ENCODE data around the gene VDAC1.

VDAC1 gene

DNA sequence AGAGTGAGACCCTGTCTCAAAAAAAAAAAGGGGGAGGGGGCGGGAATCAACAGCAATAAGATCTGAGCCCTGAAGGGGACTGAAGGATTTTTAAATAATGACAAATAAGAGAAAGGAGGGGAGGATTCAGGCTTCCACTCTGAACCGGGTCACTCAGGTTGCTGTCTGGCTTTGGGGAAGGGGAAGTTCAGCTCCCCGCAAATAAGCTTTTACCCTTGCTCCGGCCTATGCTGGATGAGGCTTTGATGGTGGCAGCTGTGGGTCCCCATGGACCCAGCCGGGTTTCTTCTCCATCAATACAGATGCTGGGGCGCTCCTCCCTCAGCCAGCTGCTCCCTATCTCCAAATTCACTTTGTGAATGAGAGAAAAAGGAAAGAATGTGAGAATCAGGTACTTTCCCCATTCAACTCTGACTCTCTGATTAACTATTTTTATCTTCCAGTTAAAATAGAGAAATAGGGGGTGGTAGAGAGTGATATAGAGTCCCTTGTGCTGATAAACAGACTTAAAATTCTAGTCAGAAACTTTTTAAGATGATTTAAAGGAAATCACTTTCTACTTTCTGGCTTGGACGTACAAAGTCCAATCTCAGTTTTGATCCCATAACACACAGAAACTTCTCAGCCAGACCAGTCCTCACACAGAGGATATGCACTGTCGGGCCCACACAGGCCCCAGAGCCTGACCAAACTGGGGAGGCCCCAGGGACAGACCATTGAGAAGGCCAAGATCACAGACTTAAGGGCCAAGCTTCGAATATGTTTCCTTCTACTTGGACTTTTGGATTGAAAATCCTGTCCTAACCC lies 76.0 kb downstream of the VDAC1 start:
- TF ChIP-seq, protein P1, sequence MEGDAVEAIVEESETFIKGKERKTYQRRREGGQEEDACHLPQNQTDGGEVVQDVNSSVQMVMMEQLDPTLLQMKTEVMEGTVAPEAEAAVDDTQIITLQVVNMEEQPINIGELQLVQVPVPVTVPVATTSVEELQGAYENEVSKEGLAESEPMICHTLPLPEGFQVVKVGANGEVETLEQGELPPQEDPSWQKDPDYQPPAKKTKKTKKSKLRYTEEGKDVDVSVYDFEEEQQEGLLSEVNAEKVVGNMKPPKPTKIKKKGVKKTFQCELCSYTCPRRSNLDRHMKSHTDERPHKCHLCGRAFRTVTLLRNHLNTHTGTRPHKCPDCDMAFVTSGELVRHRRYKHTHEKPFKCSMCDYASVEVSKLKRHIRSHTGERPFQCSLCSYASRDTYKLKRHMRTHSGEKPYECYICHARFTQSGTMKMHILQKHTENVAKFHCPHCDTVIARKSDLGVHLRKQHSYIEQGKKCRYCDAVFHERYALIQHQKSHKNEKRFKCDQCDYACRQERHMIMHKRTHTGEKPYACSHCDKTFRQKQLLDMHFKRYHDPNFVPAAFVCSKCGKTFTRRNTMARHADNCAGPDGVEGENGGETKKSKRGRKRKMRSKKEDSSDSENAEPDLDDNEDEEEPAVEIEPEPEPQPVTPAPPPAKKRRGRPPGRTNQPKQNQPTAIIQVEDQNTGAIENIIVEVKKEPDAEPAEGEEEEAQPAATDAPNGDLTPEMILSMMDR (IDR thresholded peaks at IDR 0.05), result no peak
- no peak overlapping the region for H3K27ac Mint-ChIP-seq
- no peak for DNase-seq
- H3K4me1 Mint-ChIP-seq, result peaks cover 20% of the 10 kb centered on the region
- H3K4me3 Mint-ChIP-seq, result no peak overlapping the region
- no peaks in the 10 kb centered on the region for H3K36me3 Mint-ChIP-seq (ENCODE audit: low read depth)
- no peaks in the 10 kb centered on the region for H3K9me3 Mint-ChIP-seq
- peaks cover 58% of the 10 kb centered on the region for H3K27me3 Mint-ChIP-seq (ENCODE audit: low read depth, poor library complexity)

DNA sequence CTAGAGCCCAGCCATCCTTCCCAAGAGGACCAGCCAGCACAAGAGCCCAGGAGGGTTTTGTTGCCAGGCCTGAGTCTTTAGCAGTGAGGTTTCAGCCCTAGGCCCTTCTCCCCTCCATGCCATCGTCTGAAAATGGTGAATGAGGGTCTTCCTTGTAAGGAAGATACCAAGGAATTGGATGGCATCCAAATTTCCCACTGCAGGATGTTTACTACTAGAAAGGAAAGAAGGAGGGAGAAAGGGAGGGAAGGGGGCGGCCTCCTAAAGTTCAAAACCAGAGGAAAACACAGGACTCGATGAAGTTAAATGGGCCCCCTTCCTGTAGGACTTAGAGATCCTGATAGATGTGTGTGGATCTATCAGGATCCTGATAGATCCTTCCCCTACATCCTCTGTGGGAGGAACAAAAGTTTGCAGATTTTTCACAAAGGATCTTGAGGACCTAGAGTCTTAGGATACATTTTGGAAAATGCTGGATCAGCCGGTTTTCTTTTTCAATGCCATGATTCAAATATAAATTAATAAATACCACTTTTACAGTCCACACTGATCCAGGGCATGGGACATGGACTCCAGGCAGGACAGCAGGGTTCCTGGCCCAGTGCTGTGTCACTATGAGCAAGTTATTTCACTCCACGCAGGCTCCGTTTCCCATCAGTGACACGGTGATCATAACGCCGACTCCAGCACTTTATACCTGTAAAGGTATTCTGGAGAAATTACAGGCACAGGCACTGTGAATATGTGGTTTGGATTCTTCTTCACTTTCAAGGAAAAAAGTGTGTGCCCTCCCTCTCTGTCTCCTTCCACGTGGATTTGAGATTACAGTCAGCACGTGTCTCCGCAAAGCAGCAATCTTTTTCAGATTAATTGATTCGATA lies 77.2 kb downstream of the VDAC1 start:
- Mint-ChIP-seq H3K4me1 (peaks cover 20% of the 10 kb centered on the region), H3K4me3 (no peak overlapping the region), H3K9me3 (no peaks in the 10 kb centered on the region), H3K27me3 (ENCODE audit: low read depth, poor library complexity) (peaks cover 56% of the 10 kb centered on the region), H3K27ac (no peak overlapping the region), H3K36me3 (ENCODE audit: low read depth) (no peaks in the 10 kb centered on the region)
- DNase-seq, result no peak
- TF ChIP-seq, protein P1 (IDR thresholded peaks at IDR 0.05), result no peak

DNA sequence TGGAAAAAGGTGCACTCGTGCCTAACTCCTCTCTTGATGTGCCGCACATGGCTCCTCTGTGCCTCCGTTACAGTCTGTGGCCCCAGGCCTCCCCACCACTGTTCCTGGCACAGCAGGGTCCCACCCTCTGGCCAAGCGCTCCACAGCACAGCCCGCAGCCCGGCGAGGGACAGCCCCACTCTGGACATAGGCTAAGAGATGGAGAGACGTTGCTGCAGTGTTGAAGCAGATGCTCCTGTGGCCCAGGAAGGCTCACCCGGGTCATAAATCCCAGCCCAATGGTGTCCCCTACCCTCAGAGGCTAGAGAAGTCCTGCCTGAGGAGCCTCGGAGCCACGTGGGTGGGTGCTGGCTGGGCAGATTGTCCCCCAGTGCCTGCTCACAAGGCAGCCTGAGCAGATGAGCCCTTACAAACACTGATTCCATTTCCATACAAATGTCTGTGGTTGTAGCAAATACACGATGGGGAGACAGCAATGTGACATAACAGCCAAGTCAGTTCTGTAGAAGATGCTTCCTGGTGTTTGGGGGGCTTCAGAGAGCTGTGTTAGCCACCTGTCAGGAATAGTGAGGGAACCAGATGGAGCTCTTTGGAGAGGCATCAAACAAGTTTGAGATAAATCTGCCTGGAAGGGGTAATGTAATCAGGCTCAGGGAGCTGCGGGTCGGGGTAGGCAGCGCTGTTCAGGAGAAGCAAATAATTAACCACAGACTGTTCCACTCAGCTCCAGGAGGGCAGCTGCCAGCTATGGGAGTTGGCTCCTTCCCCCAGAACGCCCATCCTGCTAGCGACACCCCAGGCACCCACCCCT lies 78.1 kb downstream of the VDAC1 start:
- H3K9me3 Mint-ChIP-seq, result no peaks in the 10 kb centered on the region
- no peak overlapping the region for H3K27ac Mint-ChIP-seq

DNA sequence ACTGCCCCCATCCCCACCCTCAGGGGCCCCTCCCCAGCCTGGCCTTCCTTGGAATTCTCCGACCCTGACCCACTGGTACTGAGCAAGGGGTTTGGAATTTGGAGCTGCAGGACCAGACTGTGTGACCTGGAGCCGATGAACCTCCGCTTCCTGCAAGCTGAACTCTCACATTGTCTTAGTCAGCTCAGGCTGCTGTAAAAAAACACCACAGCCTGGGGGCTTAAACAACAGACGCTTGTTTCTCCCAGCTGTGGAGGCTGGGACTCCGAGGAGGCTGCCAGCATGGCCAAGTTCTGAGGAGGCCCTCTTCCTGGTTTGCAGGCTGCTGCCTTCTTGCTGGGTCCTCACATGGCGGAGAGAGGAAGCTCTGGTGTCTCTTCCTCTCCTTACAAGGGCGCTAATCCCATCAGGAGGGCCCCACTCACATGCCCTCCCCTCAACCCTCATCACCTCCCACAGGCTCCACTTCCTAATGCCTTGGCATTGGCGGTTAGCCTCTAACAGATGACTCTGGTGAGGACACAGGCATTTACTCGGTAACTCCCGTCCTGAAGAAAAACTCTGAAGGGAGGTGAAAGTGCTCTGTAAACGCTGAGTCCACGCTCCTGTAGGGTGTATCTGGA lies 78.8 kb downstream of the VDAC1 start:
- no peak overlapping the region for H3K27ac Mint-ChIP-seq
- H3K4me3 Mint-ChIP-seq, result no peak overlapping the region
- peaks cover 20% of the 10 kb centered on the region for H3K4me1 Mint-ChIP-seq
- H3K27me3 Mint-ChIP-seq (ENCODE audit: low read depth, poor library complexity), result peaks cover 57% of the 10 kb centered on the region
- no peaks in the 10 kb centered on the region for H3K36me3 Mint-ChIP-seq (ENCODE audit: low read depth)
- H3K9me3 Mint-ChIP-seq, result no peaks in the 10 kb centered on the region
- no peak for DNase-seq
- TF ChIP-seq, protein P1 (IDR thresholded peaks at IDR 0.05), result no peak

More for the DNA sequence above, 78.1 kb downstream of the VDAC1 start:
- TF ChIP-seq, protein P1 (IDR thresholded peaks at IDR 0.05), result no peak
- Mint-ChIP-seq H3K27me3 (ENCODE audit: low read depth, poor library complexity) (peaks cover 58% of the 10 kb centered on the region), H3K36me3 (ENCODE audit: low read depth) (no peaks in the 10 kb centered on the region), H3K4me1 (peaks cover 20% of the 10 kb centered on the region), H3K4me3 (no peak overlapping the region)
- no peak for DNase-seq

DNA sequence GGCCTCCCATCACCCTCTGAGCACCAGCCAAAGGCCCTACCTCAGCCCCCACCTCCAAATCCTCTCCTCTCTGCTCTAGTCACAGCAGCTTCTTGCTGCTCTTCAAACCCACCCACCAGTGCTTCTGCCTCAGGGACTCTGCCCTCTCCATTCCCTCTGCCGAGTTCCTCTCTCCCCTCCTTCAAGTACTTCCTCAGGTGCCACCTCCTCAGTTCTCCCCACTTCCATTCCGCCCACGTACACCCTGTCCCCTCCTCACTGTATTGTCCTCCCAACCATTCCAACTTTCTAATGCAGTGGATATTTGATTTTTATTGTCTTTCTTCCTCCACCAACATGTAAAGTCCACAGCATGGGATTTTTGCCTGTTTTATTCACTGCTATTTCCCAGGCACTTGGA lies 79.5 kb downstream of the VDAC1 start:
- no peak overlapping the region for H3K4me3 Mint-ChIP-seq
- H3K36me3 Mint-ChIP-seq (ENCODE audit: low read depth), result no peaks in the 10 kb centered on the region
- H3K27ac Mint-ChIP-seq, result no peak overlapping the region
- TF ChIP-seq, protein P1 (IDR thresholded peaks at IDR 0.05), result no peak
- DNase-seq, result no peak
- H3K27me3 Mint-ChIP-seq (ENCODE audit: low read depth, poor library complexity), result peaks cover 57% of the 10 kb centered on the region
- H3K4me1 Mint-ChIP-seq, result peaks cover 15% of the 10 kb centered on the region
- H3K9me3 Mint-ChIP-seq, result no peaks in the 10 kb centered on the region

All from nephron progenitor cell (in vitro differentiated cells).